Thyroid gland (tissue), 4 donors: Measurements from ENCODE around the gene EPS15.

Source experiments
- POLR2A ChIP-seq, 2 donors: fragments of 450-650 bp; IDR thresholded peaks; one replicate each; pipeline ENCODE4 v1.6.1; 2017; ENCODE audit warnings: antibody characterized with exemption in 2 of 2, mild to moderate bottlenecking in 2 of 2, moderate library complexity in 1 of 2
- TF ChIP-seq, protein P1 (sequence below), 6 experiments: fragments of 200-600 bp in 3 of 6; fragments of 450-650 bp in 3 of 6; sonication (generic) in 3 of 6; IDR thresholded peaks; one replicate each; pipeline ENCODE4 v1.5.1; 2016 to 2019; ENCODE audit warnings: antibody characterized with exemption in 6 of 6, mild to moderate bottlenecking in 2 of 6, inconsistent platforms in 1 of 6, moderate library complexity in 1 of 6

DNA sequence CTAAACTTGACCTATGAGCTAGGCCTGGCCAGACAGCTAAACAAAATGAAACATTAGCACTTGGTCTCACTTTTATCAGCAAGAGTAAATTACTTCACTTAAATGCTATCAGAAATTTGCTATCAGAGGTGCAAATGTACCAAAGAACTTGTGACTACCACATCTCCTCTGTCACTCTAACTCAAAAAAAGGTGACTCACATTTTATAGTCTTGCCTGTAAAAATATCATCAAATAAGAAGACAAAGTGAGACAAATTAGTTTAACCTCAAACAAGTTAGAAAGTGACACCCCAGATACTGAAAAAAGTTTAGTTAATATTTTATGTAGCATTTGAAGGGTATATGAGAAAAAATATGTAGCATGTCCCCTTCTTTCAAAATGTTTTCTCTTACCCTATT, 76.9 kb downstream of the EPS15 start:
- TF ChIP-seq, protein P1, sequence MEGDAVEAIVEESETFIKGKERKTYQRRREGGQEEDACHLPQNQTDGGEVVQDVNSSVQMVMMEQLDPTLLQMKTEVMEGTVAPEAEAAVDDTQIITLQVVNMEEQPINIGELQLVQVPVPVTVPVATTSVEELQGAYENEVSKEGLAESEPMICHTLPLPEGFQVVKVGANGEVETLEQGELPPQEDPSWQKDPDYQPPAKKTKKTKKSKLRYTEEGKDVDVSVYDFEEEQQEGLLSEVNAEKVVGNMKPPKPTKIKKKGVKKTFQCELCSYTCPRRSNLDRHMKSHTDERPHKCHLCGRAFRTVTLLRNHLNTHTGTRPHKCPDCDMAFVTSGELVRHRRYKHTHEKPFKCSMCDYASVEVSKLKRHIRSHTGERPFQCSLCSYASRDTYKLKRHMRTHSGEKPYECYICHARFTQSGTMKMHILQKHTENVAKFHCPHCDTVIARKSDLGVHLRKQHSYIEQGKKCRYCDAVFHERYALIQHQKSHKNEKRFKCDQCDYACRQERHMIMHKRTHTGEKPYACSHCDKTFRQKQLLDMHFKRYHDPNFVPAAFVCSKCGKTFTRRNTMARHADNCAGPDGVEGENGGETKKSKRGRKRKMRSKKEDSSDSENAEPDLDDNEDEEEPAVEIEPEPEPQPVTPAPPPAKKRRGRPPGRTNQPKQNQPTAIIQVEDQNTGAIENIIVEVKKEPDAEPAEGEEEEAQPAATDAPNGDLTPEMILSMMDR (IDR thresholded peaks at IDR 0.05), result no peak
- TF ChIP-seq POLR2A (IDR thresholded peaks at IDR 0.05), result no peak
